HG03039 (cell line): ENCODE results near the gene SPP1.
"Not testable (repeated sequence)": the region's sequence is repeated elsewhere in the genome, so short reads cannot be mapped to it uniquely, and the experiment has no call there.

Source experiments
- ATAC-seq: cut with Tn5 transposase; IDR thresholded peaks from one replicate; pipeline ENCODE4 v1.9.1; 2021; ENCODE audit warnings: mild to moderate bottlenecking, moderate library complexity; ENCODE audit not compliant: unreplicated experiment

SPP1 gene

GRCh38 chr4:88017516-88018297 is 42.2 kb downstream of the SPP1 start:
- ATAC-seq: no peak

DNA sequence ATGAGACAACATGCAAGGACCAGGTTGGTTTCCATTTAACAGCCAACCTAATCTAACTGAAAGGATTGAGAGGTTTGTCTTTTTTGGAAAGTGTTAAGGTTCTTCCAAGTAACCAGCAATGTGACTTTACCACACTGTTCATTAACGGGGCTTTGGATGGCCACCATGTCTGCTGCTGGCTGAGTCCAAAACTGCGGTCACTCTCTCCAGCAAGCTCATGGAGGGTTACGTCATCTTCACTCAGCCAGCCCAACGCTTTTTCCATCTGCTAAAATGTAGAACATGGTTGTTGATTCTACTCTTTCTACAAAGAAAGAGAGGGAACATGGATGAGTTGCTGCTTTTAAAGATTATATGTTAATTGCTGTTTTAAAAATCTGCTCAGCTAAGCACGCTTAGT is 43.0 kb downstream of the SPP1 start:
- ATAC-seq: no peak

GRCh38 chr4:88021824-88022223 is 46.3 kb downstream of the SPP1 start:
- no peak for ATAC-seq

DNA sequence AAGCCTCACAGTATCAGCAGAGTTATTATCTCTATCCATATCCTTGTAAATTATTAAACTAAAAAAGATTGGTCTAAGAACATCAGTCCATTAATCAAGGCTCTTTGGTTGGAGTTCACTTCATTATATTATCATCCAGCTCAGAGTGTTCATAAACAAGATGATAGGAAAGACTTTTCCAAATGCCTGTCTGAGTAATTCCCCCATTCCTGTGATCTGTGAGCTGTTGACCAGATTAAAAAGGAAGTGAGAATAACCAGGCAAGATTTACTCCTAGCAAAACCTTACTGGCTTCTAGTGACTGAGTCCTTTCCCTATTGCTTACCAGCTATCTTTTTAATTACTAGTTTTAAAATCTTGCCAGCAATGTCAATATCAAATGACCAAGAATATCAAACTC is 46.8 kb downstream of the SPP1 start:
- ATAC-seq: no peak

DNA sequence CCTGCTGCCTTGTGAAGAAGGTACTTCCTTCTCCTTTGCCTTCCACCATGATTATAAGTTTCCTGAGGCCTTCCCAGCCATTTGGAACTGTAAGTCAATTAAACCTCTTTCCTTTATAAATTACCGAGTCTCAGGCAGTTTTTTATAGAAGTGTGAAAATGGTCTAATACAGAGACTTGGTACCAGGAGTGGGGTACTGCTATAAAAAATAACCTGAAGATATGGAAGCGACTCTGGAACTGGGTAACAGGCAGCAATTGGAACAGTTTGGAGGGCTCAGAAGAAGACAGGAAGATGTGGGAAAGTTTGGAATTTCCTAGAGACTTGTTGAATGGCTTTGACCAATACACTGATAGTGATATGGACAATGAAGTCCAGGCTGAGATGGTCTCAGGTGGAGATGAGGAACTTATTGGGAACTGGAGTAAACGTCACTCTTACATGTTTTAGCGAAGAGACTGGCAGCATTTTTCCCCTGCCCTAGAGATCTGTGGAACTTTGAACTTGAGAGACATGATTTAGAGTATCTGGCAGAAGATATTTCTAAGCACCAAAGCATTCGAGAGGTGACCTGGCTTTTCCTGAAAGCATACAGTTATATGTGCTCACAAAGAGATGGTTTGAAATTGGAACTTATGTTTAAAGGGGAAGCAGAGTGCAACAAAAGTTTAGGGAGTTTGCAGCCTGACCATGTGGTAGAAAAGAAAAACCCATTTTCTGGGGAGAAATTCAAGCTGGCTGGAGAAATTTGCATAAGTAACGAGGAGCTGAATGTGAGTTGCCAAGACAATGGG is 50.6 kb downstream of the SPP1 start:
- not testable (repeated sequence) for ATAC-seq

GRCh38 chr4:88027611-88028608 is 52.4 kb downstream of the SPP1 start:
- no peak for ATAC-seq

GRCh38 chr4:88028946-88029345 is 53.4 kb downstream of the SPP1 start:
- ATAC-seq: no peak

DNA sequence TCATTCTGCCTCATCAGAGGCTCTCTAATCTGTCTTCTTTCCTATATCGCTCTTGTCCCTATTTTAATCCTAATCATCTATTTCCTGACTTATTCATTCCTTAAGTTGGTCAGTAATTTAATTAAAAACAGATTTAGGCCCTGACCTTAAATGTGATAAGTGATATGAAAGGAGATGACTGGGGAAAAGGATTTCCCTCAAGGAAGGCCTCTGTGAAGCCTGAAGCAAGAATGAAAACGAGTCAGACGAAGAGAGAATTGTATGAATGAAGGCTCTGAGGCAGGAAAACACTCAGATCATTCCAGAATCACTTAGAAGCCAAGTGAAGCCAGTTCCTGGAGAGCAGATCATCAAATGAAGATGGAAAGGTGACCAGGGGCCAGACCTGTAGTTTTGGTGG is 54.0 kb downstream of the SPP1 start:
- no peak for ATAC-seq

DNA sequence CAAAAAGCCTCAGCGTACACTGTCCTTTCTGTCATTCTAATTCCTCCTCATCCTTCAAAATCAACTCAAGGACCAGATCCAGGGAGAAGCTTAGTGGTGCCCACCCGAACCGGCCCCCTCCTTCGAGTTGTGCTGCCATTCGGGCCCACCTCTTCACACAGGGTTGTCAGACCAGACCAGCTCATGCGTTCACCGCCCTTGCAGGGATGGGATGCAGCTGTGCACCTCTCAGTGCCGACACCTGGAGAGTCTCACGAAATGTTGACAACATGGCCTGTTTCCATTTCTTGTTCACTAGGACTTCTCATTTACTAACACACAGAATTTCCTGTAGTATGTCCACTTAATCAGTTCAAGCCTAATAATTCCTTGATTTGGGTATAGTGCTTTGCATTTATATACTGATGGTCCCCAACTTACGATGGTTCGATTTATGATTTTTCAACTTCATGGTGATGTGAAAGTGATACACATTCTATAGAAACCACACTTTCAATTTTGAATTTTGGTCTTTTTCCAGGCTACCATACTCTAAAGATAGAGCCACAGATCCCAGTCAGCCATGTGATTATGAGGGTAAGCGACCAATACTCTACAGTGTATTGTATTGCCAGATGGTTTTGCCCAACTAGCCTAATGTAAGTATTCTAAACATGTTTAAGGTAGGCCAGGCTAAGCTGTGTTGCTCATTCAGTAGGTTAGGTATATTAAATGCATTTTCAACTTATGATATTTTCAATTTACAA is 55.2 kb downstream of the SPP1 start:
- no peak for ATAC-seq
